IPS-15b (cell line): ENCODE measurements around the gene CR1L.
"Not testable (repeated sequence)": the region's sequence is repeated elsewhere in the genome, so short reads cannot be mapped to it uniquely, and the experiment has no call there.

Source experiments
- H3K27me3 ChIP-seq: one replicate; pipeline ENCODE4 v1.6.1; 2013; ENCODE audit warnings: low read length; ENCODE audit not compliant: control insufficient read depth, insufficient read depth
- H3K36me3 ChIP-seq: one replicate; pipeline ENCODE4 v1.6.1; 2013; ENCODE audit warnings: low read length; ENCODE audit not compliant: control insufficient read depth, insufficient read depth
- H3K4me1 ChIP-seq: one replicate; pipeline ENCODE4 v1.6.1; 2013; ENCODE audit warnings: mild to moderate bottlenecking, low read length; ENCODE audit not compliant: control insufficient read depth, insufficient read depth
- H3K4me3 ChIP-seq: one replicate; pipeline ENCODE4 v1.5.1; 2013; ENCODE audit warnings: low read depth, low read length
- H3K9ac ChIP-seq: one replicate; pipeline ENCODE4 v1.6.1; 2013; ENCODE audit warnings: low read depth, mild to moderate bottlenecking, low read length
- H3K9me3 ChIP-seq: one replicate; pipeline ENCODE4 v1.6.1; 2013; ENCODE audit warnings: mild to moderate bottlenecking, low read length; ENCODE audit not compliant: control insufficient read depth, insufficient read depth

The CR1L gene

DNA sequence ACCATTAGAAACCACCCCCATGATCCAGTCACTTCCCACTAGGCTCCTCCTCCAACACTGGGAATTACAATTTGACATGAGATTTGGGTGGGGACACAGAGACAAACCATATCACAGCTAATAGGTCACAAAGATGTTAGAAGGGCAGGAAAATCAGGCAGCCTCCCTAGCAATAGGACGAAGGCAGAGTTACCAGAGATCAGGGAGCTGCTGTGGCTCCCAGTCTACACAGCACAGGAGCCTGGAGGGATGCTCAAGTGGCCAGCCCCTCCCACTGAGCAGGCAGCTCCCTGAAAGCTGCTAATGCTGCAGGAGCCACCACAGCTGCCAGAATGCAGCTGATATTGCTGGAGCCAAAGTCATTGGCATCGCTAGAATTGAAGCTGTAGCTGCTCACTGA is 51.0 kb downstream of the CR1L start:
- Histone ChIP-seq H3K36me3 (no peaks in the 10 kb centered on the region), H3K9me3 (no peaks in the 10 kb centered on the region), H3K27me3 (no peaks in the 10 kb centered on the region), H3K9ac (no peak overlapping the region), H3K4me1 (peaks cover 11% of the 10 kb centered on the region), H3K4me3 (no peak overlapping the region)

DNA sequence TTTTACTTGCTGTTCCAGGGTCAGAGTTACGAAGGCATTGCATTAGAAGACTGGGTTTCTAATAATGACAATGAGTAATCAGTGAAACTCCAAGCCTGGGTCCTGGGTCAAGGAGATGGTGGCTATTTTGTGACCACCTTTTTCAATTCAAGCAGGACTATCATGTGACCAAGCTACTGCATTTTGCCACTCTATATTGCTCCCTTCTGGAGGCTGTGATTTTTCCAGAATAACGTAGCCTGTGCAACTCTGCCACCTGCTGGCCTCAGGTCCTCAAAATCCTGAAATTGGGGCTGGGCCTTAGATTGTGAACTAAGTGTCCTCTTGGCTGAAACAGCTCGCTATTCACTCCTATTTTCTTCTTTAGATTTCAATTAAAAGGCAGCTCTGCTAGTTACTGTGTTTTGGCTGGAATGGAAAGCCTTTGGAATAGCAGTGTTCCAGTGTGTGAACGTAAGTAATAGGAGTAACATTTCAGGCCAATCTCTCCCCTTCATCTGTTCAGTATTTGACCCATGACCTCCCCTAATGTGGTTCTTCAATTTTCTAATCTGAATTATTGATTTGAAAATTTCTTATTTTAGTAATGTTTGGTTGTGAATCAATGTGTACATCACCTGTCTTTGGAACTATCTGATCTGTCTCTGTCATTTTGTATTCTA is 54.0 kb downstream of the CR1L start:
- Histone ChIP-seq H3K36me3 (no peaks in the 10 kb centered on the region), H3K9ac (no peak overlapping the region), H3K9me3 (no peaks in the 10 kb centered on the region), H3K4me1 (peaks cover 2% of the 10 kb centered on the region), H3K27me3 (no peaks in the 10 kb centered on the region), H3K4me3 (no peak overlapping the region)

DNA sequence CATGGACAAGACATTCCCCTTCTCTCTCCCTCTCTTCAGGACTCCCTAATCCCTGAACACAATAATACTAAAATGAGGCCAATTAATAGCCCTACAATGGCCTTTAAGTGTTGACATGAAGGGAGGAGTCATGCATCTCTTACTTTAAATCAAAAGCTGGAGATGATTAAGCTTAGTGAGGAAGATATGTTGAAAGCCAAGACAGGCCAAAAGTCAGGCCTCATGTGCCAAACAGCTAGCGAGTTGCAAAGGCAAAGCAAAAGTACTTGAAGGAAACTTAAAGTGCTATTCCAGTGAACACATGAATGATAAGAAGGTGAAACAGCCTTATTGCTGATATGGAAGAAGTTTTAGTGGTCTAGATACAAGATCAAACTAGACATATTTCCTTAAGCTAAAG is 57.4 kb downstream of the CR1L start:
- Histone ChIP-seq H3K9ac (no peak overlapping the region), H3K36me3 (no peaks in the 10 kb centered on the region), H3K4me3 (no peak overlapping the region), H3K27me3 (no peaks in the 10 kb centered on the region), H3K9me3 (no peaks in the 10 kb centered on the region), H3K4me1 (peaks cover 2% of the 10 kb centered on the region)

DNA sequence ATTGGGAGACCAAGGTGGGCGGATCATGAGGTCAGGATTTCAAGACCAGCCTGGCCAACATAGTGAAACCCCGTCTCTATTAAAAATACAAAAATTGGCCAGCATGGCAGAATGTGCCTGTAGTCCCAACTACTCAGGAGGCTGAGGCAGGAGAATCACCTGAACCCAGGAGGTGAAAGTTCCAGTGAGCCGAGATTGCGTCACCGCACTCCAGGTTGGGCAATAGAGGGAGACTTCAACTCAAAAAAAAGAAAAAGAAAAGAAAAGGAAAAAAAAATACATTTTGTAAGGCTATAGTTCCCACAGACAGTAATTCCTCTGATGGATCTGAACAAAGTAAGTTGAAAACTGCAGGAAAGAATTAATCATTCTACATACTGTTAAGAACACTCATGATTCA is 58.8 kb downstream of the CR1L start:
- no peak overlapping the region for H3K9ac ChIP-seq
- no peaks in the 10 kb centered on the region for H3K27me3 ChIP-seq
- peaks cover 1% of the 10 kb centered on the region for H3K4me1 ChIP-seq
- no peaks in the 10 kb centered on the region for H3K36me3 ChIP-seq
- H3K9me3 ChIP-seq: no peaks in the 10 kb centered on the region
- no peak overlapping the region for H3K4me3 ChIP-seq

DNA sequence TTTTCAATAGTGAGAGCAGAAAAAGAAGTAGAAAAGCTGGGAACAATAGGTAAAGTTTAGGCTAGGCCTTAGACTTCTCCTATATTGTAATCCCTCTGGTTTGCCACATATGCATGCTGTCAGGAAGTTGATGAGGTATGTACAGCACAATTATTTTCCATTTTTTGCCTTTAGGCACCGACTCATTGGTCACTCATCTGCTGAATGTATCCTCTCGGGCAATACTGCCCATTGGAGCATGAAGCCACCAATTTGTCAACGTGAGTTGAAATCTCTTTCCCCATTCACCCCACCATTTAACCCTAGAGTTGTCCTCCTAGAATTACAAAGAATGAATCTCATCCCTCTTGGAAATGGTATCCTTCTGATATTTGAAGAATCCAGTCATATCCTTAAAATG is 63.1 kb downstream of the CR1L start:
- not testable (repeated sequence) for H3K4me1 ChIP-seq, H3K4me3 ChIP-seq, H3K27me3 ChIP-seq, H3K36me3 ChIP-seq, H3K9me3 ChIP-seq, H3K9ac ChIP-seq

DNA sequence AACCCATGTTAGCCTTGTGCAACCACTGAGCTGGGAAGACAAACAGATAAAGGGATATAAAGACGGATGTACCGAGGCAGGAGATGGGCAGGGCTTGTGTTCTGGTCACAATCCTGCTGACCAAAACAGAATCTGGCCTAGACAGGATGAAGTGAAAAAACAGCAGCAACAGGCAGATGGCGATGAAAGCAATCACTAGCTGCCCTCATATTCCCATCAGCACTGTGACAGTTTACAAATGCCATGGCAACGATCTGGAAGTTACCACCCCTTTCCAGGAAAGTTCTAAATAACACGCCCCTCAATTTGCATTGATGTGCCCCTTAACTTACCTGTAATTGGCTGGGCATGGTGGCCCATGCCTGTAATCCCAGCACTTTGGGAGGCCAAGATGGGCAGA is 66.4 kb downstream of the CR1L start:
- H3K9ac ChIP-seq: no peak overlapping the region
- no peaks in the 10 kb centered on the region for H3K27me3 ChIP-seq
- H3K9me3 ChIP-seq: no peaks in the 10 kb centered on the region
- no peaks in the 10 kb centered on the region for H3K4me1 ChIP-seq
- no peak overlapping the region for H3K4me3 ChIP-seq
- no peaks in the 10 kb centered on the region for H3K36me3 ChIP-seq

DNA sequence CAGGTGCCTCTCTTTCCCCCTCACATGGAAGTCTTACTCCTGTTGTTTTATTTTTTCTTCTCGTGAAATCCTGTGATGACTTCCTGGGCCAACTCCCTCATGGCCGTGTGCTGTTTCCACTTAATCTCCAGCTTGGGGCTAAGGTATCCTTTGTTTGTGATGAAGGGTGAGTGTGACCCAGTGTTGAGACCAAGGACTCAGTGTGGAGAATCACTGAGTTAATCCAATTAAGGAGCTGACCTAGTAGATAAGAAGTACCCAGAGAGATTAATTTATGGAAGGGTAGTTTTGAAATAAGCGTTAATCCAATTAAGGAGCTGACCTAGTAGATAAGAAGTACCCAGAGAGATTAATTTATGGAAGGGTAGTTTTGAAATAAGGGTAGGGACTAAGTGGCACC is 67.8 kb downstream of the CR1L start:
- not testable (repeated sequence) for H3K36me3 ChIP-seq, H3K4me1 ChIP-seq, H3K27me3 ChIP-seq, H3K9me3 ChIP-seq, H3K4me3 ChIP-seq, H3K9ac ChIP-seq

DNA sequence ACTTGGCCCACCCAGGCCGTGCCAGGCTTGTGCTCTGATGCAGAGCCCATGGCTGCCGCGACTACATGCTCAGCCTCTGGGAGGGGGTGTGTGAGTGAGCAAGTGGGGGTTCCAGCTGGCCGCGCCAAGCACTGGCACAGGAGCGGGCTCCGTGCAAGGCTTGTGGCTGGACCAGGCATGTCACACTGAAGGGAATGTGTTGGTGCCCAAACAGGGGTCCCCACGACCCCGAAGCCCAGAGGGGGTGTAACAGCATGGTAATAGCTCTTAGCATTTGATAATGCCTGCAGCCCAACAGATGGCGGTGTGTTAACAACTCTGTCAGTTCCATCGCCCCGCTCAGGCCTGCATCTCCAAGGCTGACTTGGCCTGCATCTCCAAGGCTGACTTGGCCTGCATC is 68.6 kb downstream of the CR1L start:
- Histone ChIP-seq H3K9ac (no peak overlapping the region), H3K36me3 (no peaks in the 10 kb centered on the region), H3K27me3 (no peaks in the 10 kb centered on the region), H3K4me3 (no peak overlapping the region), H3K9me3 (no peaks in the 10 kb centered on the region), H3K4me1 (no peaks in the 10 kb centered on the region)

DNA sequence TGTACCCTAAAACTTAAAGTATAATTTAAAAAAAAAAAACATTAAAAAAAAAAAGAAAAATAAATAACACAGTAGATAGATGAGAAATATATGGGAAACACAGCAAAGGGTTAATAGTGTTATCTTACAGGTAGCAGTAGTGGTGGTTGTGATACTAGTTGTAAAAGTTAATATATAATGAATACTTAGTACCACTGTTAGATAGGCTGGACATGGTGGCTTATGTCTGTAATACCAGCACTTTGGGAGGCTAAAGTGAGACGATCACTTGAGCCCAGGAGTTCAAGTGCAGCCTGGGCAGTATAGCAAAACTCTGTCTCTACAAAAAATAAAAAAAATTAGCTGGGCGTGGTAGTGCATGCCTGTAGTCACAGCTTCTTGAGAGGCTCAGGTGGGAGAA is 74.3 kb downstream of the CR1L start:
- H3K36me3 ChIP-seq: no peaks in the 10 kb centered on the region
- no peak overlapping the region for H3K4me3 ChIP-seq
- no peaks in the 10 kb centered on the region for H3K9me3 ChIP-seq
- no peak overlapping the region for H3K9ac ChIP-seq
- H3K4me1 ChIP-seq: no peaks in the 10 kb centered on the region
- no peaks in the 10 kb centered on the region for H3K27me3 ChIP-seq

DNA sequence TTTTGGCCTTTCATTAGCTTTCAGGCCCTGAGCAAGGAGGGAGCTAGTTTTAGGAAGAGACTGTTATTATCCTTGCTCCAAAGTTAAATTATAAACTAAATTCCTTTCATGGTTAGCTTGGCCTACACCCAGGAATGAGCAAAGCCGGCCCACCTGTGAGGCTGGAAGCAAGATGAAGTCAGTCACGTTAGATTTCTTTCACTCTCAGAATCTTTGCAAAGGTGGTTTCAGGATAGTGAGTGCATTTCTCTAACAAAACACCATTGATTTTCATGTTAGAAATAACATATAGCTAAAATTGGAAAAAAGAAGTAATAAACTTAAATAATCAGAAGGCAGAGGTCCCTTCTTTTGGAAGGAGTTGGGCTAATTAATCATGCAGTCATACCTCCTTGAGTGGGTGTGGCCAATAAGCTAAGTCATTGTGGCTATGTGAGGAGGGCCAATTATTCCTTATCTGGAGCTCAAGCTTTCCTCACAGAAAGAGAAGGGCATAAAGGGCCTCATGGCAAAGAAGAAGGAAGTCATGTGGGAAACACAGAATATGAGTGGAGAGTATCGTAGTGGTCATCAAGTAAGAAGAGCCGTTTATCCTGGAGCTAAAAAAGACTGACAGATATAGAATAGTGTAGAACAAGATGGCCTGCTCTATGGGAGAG is 83.4 kb downstream of the CR1L start:
- H3K4me3 ChIP-seq, H3K27me3 ChIP-seq, H3K9ac ChIP-seq, H3K36me3 ChIP-seq, H3K4me1 ChIP-seq: not testable (repeated sequence)
- peaks cover 20% of the 10 kb centered on the region for H3K9me3 ChIP-seq

DNA sequence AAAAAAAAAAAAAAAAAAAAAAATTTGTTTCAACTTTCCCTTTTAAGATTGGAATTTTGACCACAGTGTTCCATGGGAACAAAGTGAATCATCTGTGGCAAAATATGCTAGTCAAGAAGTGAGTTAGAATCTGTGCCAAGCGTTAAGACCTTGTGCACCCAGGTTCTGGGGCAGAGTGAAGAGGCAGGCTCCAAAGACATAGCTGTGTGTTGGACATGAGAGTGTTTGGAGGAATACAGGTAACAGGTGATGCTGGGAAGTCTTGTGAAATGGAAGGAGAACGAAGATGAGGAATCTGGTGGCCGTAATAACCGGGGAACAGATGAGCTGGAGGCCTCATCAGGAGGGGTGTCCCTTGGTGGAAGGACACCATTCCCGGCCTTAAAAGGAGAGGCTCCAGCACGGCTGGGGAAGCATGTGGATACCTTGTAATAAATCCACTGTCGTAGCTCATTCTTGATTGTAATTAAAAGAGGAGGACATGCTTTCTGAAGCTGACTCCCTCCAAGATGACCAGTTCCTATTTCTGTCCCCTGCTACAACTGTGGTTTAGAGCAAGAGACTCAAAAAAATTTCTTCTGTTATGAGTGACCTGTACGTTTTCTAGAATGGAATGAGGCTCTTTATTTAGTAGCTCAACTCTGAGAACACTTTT is 92.7 kb downstream of the CR1L start:
- H3K36me3 ChIP-seq, H3K27me3 ChIP-seq, H3K9ac ChIP-seq, H3K9me3 ChIP-seq, H3K4me1 ChIP-seq, H3K4me3 ChIP-seq: not testable (repeated sequence)

DNA sequence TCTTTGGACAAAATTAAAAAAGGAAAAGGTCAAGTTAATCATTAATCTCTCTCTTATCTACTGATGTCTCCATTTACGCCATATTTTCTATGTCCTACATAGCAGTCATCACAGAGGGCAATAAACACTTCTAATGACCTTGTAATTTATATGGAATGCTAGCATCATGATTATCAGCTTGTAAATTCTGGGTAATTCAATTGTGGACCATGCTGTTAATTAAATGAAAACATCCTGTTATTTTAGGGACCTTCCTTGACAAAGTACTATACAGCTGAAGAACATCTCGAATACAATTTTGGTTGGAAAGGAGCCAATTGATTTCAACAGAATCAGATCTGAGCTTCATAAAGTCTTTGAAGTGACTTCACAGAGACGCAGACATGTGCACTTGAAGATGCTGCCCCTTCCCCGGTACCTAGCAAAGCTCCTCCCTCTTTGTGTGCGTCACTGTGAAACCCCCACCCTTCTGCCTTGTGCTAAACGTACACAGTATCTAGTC is 93.3 kb downstream of the CR1L start:
- not testable (repeated sequence) for H3K36me3 ChIP-seq, H3K4me1 ChIP-seq, H3K9me3 ChIP-seq, H3K4me3 ChIP-seq, H3K27me3 ChIP-seq, H3K9ac ChIP-seq
